Uterus (tissue), 2 donors: ENCODE results near the gene FCRLB.

ENCODE experiments used
- POLR2A ChIP-seq, 2 donors: fragments of 450-650 bp; IDR thresholded peaks; one replicate each; pipeline ENCODE4 v1.6.1; 2016; ENCODE audit warnings: antibody characterized with exemption in 2 of 2, mild to moderate bottlenecking in 1 of 2, moderate library complexity in 1 of 2
- TF ChIP-seq, protein P1 (sequence below), 4 experiments: fragments of 200-600 bp in 2 of 4; fragments of 450-650 bp in 2 of 4; sonication (generic) in 2 of 4; IDR thresholded peaks; one replicate each; pipeline ENCODE4 v1.5.1; 2016 to 2019; ENCODE audit warnings: antibody characterized with exemption in 4 of 4, mild to moderate bottlenecking in 2 of 4, moderate library complexity in 1 of 4

DNA sequence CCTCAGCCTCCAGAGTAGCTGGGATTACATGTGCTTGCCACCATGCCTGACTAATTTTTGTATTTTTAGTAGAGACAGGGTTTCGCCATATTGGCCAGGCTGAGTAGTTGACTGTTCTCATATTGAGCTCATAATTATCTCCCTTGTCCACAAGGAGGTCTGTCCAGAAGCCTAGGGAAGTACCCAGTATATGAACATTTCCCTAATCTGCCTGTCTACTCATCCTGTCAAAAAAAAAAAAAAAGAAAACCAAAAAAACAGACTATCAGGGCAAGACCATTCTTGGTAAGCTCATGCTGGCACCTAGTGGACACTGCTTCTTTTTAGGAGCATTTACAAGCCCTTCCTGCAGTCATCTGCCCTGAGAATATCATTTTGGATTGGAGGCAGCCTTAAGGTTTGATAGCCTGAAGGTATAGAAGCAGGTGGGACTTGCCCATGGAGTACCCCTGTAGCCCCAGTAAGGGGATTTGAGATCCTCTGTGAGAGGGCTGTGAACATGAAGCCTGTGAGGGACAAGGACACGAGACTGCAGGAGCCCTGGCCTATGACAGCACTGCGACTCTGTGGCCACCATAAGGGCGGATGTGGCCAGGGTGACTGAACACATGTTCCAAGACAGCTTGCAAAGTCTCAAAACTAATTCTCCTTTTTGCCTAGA is 17.4 kb downstream of the FCRLB start:
- TF ChIP-seq, protein P1, sequence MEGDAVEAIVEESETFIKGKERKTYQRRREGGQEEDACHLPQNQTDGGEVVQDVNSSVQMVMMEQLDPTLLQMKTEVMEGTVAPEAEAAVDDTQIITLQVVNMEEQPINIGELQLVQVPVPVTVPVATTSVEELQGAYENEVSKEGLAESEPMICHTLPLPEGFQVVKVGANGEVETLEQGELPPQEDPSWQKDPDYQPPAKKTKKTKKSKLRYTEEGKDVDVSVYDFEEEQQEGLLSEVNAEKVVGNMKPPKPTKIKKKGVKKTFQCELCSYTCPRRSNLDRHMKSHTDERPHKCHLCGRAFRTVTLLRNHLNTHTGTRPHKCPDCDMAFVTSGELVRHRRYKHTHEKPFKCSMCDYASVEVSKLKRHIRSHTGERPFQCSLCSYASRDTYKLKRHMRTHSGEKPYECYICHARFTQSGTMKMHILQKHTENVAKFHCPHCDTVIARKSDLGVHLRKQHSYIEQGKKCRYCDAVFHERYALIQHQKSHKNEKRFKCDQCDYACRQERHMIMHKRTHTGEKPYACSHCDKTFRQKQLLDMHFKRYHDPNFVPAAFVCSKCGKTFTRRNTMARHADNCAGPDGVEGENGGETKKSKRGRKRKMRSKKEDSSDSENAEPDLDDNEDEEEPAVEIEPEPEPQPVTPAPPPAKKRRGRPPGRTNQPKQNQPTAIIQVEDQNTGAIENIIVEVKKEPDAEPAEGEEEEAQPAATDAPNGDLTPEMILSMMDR (IDR thresholded peaks at IDR 0.05) = peak in 1 of 4 experiments; percentile 7
- no peak for TF ChIP-seq POLR2A (IDR thresholded peaks at IDR 0.05)
